PC-3 (cell line): ENCODE measurements around the gene PDE6C. TPM values are rescaled to one million over a fixed set of nuclear protein-coding genes. Genes with fewer than 3 reads are reported as not detected.

Experiments used
- ATAC-seq: fragments of 200-7000 bp; cut with Tn5 transposase; 2 replicates; pipeline ENCODE4 v1.9.1; 2020; ENCODE audit warnings: mild to moderate bottlenecking, moderate library complexity
- BruUV-seq: library from RNA; stranded (reverse); fragments of 400-500 nt; replicated peaks from 2 replicates; lab custom pipeline; 2021; lab: Mats Ljungman, UMichigan
- CTCF ChIA-PET: fragments of 300-600 bp; sonication (Branson Sonifier 250); formaldehyde crosslinking; loops from one replicate; lab custom pipeline; 2022; ENCODE audit warnings: antibody characterized with exemption; lab: Charles Lee
- POLR2A ChIA-PET: fragments of 300-600 bp; sonication (Branson Sonifier 250); formaldehyde crosslinking; loops from one replicate; lab custom pipeline; 2022; ENCODE audit warnings: antibody characterized with exemption; ENCODE audit not compliant: unreplicated experiment; lab: Charles Lee
- DNase-seq: peaks from one replicate; pipeline ENCODE4 v3.0.0-alpha.2; 2015
- H2AFZ ChIP-seq: fragments of 300-600 bp; sonication (generic); 2 replicates; pipeline ENCODE4 v1.6.0; 2016; ENCODE audit warnings: antibody characterized with exemption, low read length
- H3F3A ChIP-seq: fragments of 300-600 bp; sonication (generic); one replicate; pipeline ENCODE4 v1.6.0; 2017; ENCODE audit warnings: antibody characterized with exemption, low read length, control low read depth, mild to moderate bottlenecking; ENCODE audit not compliant: unreplicated experiment
- H3K27ac ChIP-seq: fragments of 300-600 bp; sonication (generic); 2 replicates; pipeline ENCODE4 v1.5.1; 2016; ENCODE audit warnings: mild to moderate bottlenecking, low read length
- H3K27me3 ChIP-seq: fragments of 300-600 bp; sonication (generic); 2 replicates; pipeline ENCODE4 v1.6.1; 2016; ENCODE audit warnings: low read length, mixed read lengths
- H3K36me3 ChIP-seq: fragments of 300-600 bp; sonication (generic); 2 replicates; pipeline ENCODE4 v1.6.1; 2016; ENCODE audit warnings: low read depth, mixed run types, low read length, mixed read lengths
- H3K4me1 ChIP-seq: fragments of 300-600 bp; sonication (generic); 2 replicates; pipeline ENCODE4 v1.5.1; 2016; ENCODE audit warnings: low read length; ENCODE audit not compliant: insufficient read depth
- H3K4me2 ChIP-seq: fragments of 300-600 bp; sonication (generic); 2 replicates; pipeline ENCODE4 v1.6.0; 2016; ENCODE audit warnings: low read length
- H3K4me3 ChIP-seq: fragments of 300-600 bp; sonication (generic); 2 replicates; pipeline ENCODE4 v1.5.1; 2016; ENCODE audit warnings: mild to moderate bottlenecking, low read length, mixed read lengths
- H3K79me2 ChIP-seq: fragments of 300-600 bp; sonication (generic); 2 replicates; pipeline ENCODE4 v1.6.1; 2017; ENCODE audit warnings: low read length, mixed read lengths
- H3K9ac ChIP-seq: fragments of 300-600 bp; sonication (generic); 2 replicates; pipeline ENCODE4 v1.6.0; 2016; ENCODE audit warnings: mild to moderate bottlenecking, low read length
- H3K9me2 ChIP-seq: fragments of 300-600 bp; sonication (generic); replicated peaks from 2 replicates; pipeline ENCODE4 v1.6.1; 2016; ENCODE audit warnings: mixed run types, low read length, mixed read lengths
- H3K9me3 ChIP-seq: fragments of 300-600 bp; sonication (generic); 2 replicates; pipeline ENCODE4 v1.6.1; 2016; ENCODE audit warnings: low read length, mixed read lengths
- H4K20me1 ChIP-seq: fragments of 300-600 bp; sonication (generic); 2 replicates; pipeline ENCODE4 v1.6.1; 2016; ENCODE audit warnings: low read length, mixed read lengths
- EZH2 ChIP-seq: fragments of 300-600 bp; sonication (generic); IDR thresholded peaks from one replicate; pipeline ENCODE4 v1.6.1; 2017; ENCODE audit warnings: antibody characterized with exemption, mild to moderate bottlenecking, low read length; ENCODE audit not compliant: unreplicated experiment
- EZH2phosphoT487 ChIP-seq: fragments of 300-600 bp; sonication (generic); IDR thresholded peaks from 2 replicates; pipeline ENCODE4 v1.6.1; 2018; ENCODE audit warnings: mild to moderate bottlenecking, antibody characterized with exemption, low read length, borderline replicate concordance
- intact Hi-C: fragments of 100-400 bp; cut with micrococcal nuclease; formaldehyde crosslinking; loops from 2 replicates; pipeline ENCODE4 v1.9.0; 2023
- total RNA-seq: library from RNA; depleted of rRNA; stranded (reverse); fragments of >200 nt; gene quantifications from 2 replicates; pipeline ENCODE4 v1.2.3, GENCODE V29; 2014
- TF ChIP-seq, protein P1 (sequence below): fragments of 300-600 bp; sonication (generic); conservative IDR thresholded peaks from 2 replicates; pipeline ENCODE4 v1.5.1; 2017; ENCODE audit warnings: antibody characterized with exemption, low read depth, mild to moderate bottlenecking, low read length

PDE6C gene
- total RNA-seq, 1 experiment from 2014 or later: not detected

DNA sequence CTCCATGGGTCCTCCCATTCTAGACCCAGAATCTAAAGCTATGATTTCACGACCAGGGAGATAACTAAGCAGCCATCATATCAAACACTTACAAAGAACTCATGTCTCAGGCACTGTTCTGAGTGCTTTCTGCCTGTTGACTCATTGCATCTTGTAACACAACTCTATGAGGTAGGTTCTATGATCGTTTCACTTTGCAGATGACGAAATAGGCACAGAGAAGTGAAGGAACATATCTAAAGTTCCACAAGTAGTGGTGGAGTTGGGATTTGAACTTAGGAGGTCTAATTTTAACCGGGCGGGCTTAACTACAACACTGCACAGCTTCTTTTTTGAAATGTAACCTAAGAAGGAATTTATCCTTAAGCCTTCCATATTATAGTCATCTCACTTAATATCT is 14.2 kb upstream of the PDE6C start:
- Histone ChIP-seq H3K4me1 (peaks cover 8% of the 10 kb centered on the region; the same call in 1 of the 2 replicates), H3K27ac (no peak overlapping the region), H4K20me1 (no peaks in the 10 kb centered on the region), H3K9me3 (no peaks in the 10 kb centered on the region), H3K4me3 (no peak overlapping the region), H2AFZ (no peak overlapping the region), H3F3A (no peaks in the 10 kb centered on the region), H3K9ac (no peak overlapping the region), H3K9me2 (no peaks in the 10 kb centered on the region), H3K4me2 (no peak overlapping the region), H3K27me3 (no peaks in the 10 kb centered on the region), H3K36me3 (no peaks in the 10 kb centered on the region), H3K79me2 (no peaks in the 10 kb centered on the region)
- BruUV-seq: no TSS peak
- DNase-seq: no peak
- ATAC-seq: no peak
- intact Hi-C loops: no loop called here
- TF ChIP-seq, protein P1, sequence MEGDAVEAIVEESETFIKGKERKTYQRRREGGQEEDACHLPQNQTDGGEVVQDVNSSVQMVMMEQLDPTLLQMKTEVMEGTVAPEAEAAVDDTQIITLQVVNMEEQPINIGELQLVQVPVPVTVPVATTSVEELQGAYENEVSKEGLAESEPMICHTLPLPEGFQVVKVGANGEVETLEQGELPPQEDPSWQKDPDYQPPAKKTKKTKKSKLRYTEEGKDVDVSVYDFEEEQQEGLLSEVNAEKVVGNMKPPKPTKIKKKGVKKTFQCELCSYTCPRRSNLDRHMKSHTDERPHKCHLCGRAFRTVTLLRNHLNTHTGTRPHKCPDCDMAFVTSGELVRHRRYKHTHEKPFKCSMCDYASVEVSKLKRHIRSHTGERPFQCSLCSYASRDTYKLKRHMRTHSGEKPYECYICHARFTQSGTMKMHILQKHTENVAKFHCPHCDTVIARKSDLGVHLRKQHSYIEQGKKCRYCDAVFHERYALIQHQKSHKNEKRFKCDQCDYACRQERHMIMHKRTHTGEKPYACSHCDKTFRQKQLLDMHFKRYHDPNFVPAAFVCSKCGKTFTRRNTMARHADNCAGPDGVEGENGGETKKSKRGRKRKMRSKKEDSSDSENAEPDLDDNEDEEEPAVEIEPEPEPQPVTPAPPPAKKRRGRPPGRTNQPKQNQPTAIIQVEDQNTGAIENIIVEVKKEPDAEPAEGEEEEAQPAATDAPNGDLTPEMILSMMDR: no peak
- TF ChIP-seq EZH2phosphoT487 (no peak), EZH2 (no peak)
- ChIA-PET POLR2A (no interaction called here), CTCF (no interaction called here)

- Histone ChIP-seq H3K9me2 (no peaks in the 10 kb centered on the region), H3K4me1 (peaks cover 8% of the 10 kb centered on the region; the same call in 1 of the 2 replicates), H3K27ac (no peak overlapping the region), H3K79me2 (no peaks in the 10 kb centered on the region), H2AFZ (no peak overlapping the region), H3F3A (no peaks in the 10 kb centered on the region), H3K36me3 (no peaks in the 10 kb centered on the region), H4K20me1 (no peaks in the 10 kb centered on the region), H3K4me2 (no peak overlapping the region), H3K9me3 (no peaks in the 10 kb centered on the region), H3K9ac (no peak overlapping the region), H3K4me3 (no peak overlapping the region), H3K27me3 (no peaks in the 10 kb centered on the region)
- ATAC-seq (no peak), DNase-seq (no peak)
- TF ChIP-seq, protein P1: no peak
- no peak for TF ChIP-seq EZH2phosphoT487
- no peak for TF ChIP-seq EZH2
- CTCF ChIA-PET: no interaction called here
- BruUV-seq: no TSS peak
- intact Hi-C loops: no loop called here
- POLR2A ChIA-PET: no interaction called here
Observed at GRCh38 chr10:93599335-93599734, 13.0 kb upstream of the PDE6C start.

GRCh38 chr10:93599778-93600177 is 12.6 kb upstream of the PDE6C start:
- peaks cover 8% of the 10 kb centered on the region; the same call in 1 of the 2 replicates for H3K4me1 ChIP-seq
- ChIA-PET POLR2A (no interaction called here), CTCF (no interaction called here)
- H3K4me2 ChIP-seq: no peak overlapping the region
- no peaks in the 10 kb centered on the region for H3K27me3 ChIP-seq
- intact Hi-C loops: loop anchor here (10.0 kb wide), 1 partner anchor 55 kb away; no protein-coding TSS in a partner anchor
- no peaks in the 10 kb centered on the region for H3K79me2 ChIP-seq
- DNase-seq (no peak), ATAC-seq (no peak)
- no peaks in the 10 kb centered on the region for H3K36me3 ChIP-seq
- H4K20me1 ChIP-seq: no peaks in the 10 kb centered on the region
- TF ChIP-seq, protein P1: no peak
- no peak for TF ChIP-seq EZH2phosphoT487
- H2AFZ ChIP-seq: no peak overlapping the region
- H3K9me3 ChIP-seq: no peaks in the 10 kb centered on the region
- no peak overlapping the region for H3K27ac ChIP-seq
- no peak overlapping the region for H3K9ac ChIP-seq
- no peaks in the 10 kb centered on the region for H3K9me2 ChIP-seq
- BruUV-seq: no TSS peak
- no peaks in the 10 kb centered on the region for H3F3A ChIP-seq
- H3K4me3 ChIP-seq: no peak overlapping the region
